HT1080 (cell line): ENCODE results near the gene TRERF1. TPM values are rescaled to one million over a fixed set of nuclear protein-coding genes. Genes with fewer than 3 reads are reported as not detected.
"Not testable (repeated sequence)": the region's sequence is repeated elsewhere in the genome, so short reads cannot be mapped to it uniquely, and the experiment has no call there.

Source experiments
- DNase-seq: peaks from one replicate; pipeline ENCODE4 v3.0.0-alpha.2; 2015; ENCODE audit warnings: low read depth
- total RNA-seq: library from RNA; depleted of rRNA; stranded (reverse); fragments of >200 nt; shearing (Covaris generic); gene quantifications from 2 replicates; pipeline ENCODE4 v1.2.3, GENCODE V29; 2014

The TRERF1 gene
- total RNA-seq, 1 experiment from 2014 or later, result 11.4 TPM

DNA sequence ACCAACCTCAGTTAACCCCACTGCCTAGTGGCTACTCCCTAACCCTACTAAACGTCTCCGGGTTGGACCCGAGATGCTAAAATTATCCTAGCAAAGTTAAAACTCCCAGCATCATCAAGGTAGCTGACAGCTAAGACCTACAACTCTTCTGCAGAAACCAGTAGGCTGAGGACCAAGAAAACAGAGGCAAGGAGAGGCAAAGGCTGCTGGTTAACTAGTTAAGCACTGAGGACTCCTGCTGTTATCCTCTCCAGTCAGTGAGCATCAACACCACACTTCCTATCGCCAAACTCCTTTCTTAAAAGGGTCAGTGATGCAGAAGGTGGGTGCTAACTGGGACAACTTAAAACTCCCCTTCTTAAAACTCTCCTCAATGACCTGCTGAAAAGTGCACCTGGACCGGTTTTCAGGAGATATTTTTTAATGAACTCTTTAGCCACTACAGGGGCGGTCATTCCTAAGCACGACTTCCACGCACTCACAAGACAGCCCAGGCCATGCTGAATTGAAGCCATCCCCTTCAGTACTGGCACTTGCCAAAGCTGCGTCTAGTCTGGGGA lies 1.7 kb downstream of the TRERF1 start:
- DNase-seq, result peak; percentile 12

DNA sequence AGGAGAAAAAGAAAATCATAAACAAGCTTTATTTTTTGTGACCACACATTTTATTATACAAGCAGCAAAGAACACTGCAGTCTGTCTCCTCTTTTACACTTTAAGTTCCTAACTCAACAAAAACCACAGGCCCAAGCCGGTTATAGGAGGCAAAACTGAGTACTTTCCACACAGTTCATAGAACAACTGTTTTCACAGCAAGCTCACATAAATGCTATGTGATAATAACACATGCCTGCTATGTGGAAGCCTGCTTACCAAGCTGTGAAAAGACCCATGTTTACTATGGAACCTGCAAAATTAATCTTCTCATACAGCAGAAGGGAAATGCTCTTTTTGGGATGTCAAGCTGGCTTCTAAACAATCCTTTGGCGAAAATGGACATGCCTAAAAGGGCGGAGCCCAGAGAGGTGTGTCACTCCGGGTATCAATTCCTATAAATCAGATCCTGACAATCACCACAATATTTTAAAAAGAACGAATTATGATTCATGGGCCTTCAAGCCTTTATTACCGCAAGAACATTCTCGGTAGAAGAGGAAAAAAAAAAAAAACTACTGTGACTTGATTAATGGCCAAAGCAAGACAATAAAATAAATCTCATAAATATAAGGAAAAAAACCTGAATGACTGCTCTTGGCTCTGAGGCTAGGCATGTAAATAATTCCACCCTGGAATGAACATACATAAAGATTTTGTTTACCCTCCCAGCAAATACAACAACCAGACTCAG lies 2.6 kb downstream of the TRERF1 start:
- no peak for DNase-seq

DNA sequence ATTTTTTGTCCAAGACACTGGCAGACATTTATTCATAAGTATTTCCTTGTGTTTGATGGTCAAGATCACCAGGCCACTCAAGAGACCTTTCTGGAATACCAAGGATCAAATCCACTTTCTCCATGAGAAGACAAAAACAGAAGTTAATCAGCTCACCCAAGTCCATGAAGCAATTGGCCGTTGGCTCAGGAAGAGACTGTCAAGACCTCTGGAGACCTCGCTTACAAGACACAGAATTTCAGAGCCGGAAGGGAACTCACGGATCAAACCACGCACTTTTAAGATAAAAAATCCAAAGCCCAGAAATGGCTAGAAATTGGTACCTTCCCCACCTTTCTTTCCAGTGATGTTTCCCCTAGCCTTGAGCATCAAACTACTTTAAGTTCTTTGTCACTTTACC lies 3.3 kb downstream of the TRERF1 start:
- no peak for DNase-seq

DNA sequence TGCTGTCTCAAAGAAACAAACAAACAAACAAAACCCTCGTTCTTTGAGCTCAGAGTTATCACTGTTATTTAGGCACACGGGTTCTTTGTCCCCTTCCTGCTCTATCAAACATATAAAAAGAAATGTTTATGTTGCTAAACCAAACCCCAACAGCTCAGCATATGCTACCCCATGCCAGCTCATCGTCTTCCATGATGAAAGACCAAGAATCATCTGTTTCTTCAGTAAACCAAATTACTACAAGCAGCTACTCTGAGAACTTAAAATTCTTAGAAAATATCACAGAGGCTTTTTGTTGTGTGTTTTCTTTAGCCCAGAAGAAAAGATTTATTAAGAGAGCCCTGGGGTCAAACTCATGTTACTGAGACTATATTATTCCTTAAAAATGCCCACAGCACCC lies 4.7 kb downstream of the TRERF1 start:
- DNase-seq, result no peak

DNA sequence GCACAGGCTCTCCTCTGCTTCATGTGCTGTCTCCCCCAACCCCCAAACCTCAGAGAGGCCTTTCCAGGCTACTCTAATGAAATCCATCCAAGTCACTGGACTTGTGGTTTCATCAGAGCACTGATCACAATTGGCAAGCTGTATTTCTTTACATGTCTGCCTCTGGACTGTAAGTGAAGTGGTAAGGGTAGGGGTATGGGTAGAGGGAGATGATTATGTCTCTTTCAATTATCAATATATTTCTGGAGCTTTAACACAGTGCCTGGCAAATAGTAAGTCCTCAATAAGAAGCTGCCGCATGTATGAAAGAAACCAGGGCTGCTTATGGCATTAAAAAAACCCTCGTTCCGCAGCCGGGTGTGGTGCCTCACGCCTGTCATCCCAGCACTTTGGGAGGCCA lies 5.4 kb downstream of the TRERF1 start:
- DNase-seq, result no peak

DNA sequence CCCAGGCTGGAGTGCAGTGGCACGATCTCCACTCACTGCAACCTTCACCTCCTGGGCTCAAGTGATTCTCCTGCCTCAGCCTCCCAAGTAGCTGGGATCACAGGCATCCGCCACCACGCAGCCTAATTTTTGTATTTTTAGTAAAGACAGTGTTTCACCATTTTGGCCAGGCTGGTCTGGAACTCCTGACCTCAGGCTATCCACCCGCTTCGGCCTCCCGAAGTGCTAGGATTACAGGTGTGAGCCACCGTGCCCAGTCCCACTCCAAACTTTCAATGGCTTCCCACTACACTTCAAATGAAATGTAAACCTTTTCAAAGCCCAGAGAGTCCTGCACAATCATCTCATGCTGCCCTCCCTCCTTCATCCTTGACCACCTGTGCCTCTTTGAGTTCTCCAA lies 5.8 kb downstream of the TRERF1 start:
- not testable (repeated sequence) for DNase-seq

DNA sequence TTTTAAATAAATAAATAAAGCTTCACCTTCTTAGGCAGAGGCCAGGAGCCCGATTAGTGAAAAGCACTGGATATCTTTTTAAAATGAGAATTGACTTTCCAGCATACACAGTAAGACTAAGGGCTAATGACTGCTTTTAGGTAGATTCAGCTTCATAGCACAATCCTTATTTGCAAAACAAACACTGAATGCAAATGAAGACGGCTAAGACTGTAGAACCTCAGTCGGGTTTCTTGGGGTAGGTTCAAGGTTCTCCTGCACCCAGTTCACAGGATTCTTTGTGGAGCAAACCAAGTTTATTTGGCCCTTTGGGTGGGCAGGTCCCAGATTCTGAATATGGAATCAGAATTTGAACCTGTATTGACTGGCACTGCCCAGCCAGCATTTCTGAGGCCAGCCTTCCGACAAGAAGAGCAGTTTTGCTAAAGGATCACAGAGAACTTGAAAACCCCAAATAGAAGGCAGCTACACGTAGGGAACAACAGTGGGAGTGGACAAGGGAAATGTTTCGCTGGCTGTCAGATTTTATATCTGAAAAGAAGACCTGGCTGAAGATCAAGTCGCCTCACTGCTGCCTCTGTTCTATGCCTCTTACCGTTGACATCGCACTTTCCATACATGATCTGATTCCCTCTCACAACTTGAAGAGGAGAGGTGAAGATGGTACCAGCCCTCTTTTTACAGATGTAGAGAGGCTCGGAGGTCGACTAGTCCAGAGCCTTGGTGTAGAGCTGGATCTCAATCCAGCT lies 8.2 kb downstream of the TRERF1 start:
- DNase-seq, result no peak

DNA sequence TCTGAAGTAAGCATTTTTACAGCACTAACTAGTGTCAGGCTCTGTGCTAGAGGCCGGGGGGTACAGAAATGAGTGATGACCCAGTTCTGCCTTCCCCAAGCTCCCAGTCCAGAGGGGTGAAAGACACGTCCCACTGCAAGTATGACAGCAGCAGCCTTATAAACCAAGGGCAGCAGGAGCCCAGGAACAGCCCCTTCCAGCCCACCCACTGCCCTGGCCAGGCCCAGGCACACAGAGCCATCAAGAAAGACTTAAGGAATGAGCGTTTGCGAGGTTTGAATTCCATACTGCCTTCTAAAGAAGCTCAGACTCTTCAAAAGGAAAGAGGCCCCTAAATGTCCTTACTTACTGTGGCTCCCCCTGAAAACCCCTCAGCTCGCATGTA lies 10.0 kb downstream of the TRERF1 start:
- DNase-seq, result no peak

DNA sequence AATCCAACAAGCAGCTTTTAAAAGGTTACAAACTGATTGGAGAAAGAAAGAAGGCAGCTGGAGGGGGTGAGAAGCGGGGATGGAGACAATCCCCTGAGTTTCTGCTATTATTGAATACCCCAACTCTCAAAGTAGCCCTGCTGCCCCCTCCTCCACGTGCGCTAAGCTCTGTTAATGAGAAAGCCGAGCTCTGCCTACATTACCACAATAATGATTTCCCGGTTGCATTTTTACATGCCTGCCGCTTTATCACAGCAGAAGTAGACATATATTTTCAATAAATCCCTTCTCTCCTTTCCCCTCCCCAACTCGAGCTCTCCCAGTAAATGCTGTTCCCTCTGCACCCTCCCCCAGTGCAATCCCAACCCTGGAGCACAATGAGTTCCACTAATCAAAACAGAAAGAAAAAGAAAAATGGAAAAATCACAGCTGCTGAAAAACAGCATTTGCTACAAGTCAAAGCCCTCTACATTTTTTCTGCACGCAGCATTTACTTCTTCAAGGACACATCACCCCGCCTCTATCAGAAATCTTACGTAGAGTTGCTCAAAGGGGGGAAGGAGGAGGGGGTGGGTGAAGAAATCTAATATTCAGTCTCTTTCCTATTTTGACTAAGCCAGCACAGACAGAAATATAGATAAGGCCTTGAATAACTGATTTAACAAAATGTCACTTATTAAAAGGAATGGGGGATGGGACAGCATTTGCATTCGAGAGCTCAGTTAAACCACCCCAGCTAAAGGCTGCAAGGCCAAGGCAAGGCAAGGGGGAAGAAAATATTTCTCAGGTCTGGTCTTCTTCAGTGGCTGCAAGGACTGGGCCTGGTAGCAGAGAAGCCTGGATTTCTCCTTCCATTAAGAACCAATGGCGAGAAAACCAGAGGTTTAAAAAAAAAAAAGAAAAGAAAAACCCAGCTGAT lies 10.7 kb downstream of the TRERF1 start:
- DNase-seq, result no peak

DNA sequence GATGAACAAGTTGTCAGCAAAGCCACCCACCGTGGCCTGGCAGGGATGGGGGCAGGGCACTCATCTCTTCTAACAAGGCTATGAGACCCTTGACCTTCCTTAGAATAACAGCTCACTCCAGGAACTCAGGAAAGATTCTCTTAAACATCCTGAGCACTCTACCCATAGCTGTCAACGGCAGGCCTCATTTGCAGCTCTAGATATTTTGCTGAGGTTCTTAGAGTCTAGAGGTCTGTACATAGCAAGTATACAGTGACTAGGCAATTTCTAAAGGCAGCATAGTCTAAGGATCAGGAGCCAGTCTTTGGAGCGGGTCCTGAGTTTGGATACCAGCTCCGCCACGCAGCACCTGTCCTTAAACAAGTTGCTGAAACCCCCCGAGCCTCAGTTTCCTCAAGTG lies 11.7 kb downstream of the TRERF1 start:
- DNase-seq, result no peak

DNA sequence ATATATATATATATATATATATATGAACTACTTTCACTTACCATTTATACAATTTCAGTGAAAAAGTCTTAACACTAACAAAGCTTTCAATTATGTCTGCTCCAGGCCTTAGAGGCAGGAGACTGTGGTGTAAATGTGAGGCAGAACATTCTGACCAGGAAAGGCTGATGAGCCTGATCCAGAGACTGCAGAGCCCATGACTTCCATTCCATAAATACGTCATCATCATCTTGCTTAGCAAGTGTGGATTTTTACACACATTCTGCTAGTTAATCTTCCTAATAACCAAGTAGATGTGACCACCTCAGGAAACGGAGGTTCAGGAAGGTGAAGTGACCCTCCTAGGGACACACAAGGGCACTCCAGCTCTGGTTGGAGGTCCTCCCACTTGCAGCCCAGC lies 14.9 kb downstream of the TRERF1 start:
- DNase-seq, result no peak

DNA sequence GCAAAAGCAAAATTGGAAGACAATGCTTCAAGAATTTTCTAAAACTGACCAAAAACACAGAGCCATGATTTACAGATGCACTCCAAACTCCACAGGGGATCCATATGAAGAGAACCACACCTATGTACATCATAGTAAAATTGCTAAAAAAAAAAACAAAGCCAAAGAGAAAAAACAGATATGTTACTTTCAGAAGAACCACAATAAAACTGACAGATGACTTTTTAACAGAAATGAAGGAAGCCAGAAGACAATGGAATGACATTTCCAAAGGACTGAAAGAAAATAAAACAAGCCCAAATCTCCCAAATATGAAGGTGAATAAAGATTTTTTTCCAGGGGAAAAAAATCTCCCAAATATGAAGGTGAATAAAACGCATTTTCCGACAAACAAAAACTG lies 17.5 kb downstream of the TRERF1 start:
- DNase-seq, result no peak

DNA sequence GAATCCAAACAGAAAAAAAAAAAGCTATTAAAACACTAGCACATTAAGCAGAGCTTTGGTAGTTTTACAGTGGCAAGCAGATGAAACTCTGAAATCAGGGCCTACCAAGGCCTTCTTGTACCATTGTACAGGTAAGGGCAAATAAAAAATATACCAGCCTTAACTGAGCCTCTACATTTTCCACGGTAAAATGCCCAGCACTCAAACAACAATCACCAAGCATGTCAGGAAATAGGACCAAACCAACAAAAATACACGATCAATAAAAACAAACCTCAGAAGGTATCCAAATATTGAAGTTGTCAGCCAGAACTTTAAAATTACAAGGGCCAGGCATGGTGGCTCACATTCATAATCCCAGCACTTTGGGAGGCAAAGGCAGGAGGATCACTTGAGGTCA lies 18.3 kb downstream of the TRERF1 start:
- DNase-seq, result no peak

DNA sequence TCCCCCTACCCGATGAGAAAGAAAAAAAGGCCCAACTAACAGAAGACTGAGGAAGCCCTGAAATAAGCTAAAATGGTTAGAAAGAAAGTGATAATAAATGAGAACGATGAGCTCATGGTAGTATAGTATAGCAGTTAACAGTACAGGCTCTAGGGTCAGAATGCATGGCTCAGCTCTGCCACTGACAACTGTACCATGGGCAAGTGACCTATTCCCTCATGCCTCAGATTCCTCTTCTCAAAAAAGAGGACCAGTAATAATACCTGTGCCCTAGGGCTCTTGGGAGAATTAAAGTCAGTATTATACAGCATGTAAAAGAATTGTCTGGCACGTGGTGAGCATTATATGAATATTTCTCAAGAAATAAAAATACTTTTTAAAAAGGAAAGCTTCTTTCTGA lies 19.8 kb downstream of the TRERF1 start:
- DNase-seq, result no peak

DNA sequence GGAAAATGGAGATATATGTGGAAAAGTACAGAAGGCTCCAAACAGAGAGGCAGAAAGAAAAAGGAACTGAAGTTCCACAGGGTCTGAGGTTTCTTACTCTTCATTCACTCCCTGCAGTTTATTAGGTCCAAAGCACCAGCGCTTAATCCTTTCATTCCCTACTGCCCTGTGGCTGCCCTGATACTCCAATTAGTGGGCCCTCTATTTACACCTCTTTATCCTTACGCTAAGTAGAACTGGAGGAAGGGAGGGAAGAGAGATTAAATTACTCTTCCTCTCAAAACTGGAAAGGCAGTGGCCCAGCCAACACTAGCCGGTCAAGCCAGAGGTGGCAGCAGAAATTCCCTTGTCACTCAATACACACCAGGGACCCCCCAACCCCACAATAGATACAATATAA lies 20.4 kb downstream of the TRERF1 start:
- no peak for DNase-seq

DNA sequence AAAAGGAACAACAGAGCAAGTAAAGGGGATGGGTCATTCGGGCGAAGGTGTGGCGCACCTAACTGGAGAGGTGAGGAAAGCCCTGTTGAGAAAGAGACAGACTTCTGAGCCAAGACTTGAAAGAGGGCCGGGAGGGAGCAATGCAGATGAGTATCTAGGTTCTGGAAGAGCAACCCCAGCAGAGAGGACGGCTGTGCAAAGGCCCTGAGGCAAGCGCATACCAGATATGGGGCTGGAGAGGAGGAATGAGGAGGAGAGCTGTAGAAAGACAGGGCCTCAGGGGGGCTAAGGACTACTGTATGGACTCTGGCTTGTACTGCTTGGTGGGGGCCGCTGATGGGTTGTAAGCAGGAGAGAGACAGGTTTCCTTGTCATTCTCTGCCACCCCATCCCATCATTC lies 21.9 kb downstream of the TRERF1 start:
- no peak for DNase-seq

DNA sequence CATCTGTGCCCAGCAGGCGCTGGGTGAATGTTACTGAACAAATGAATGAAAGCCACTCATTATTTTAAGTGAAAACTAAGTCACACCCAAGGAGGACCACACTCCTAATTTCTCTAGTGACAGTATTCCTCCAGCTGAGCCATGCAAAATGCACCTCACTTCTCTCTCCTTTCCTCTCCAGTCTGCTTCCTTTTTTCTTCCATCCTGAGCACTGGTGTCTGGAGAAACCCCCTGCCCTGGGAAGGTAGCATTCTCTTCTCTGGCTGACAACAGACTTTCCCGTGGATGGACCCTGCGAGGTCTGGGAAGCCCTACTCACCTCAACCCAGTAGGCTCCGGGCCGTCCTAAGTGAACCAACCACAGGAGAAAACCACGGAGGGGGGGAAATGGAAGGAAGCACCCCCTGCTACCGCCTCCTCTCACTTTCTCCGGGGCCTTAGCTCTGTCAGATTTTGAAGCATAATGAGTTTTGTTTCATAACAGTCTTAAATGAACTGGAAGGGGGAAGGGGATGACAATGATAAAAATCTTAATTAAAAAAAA lies 22.6 kb downstream of the TRERF1 start:
- no peak for DNase-seq

DNA sequence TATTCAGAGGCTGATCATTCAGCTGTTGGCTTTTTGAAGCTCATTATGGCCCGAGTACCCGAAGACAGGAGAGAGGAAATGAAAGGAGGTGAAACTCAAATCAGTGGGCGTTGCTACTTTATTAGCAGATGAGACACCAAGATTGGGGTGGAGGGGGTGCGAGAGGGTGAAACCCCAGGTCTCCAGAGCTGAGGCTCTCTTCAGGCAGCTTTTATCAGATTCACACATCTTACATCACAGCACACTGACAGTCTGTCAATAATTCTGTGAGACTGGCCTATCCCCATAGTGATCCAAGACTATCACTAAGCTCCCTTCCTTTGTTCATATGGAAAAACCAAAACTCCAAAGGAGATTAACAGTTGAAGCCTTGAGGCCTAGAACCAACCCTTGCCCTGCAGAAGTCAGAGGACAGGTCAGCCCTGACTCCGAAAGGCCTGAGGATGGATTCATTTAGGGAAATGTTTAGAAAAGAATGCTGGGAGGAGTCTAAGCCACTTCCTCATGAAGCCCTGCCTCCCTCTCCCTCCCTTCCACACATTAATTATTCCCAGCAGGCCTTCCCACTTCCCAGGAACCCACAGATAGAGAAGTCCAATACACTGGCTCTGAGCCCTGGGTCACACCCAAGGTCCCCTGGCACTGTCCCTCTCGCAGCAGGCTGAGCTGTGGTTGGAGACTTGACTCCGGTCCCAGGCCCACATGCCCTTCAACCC lies 23.2 kb downstream of the TRERF1 start:
- DNase-seq, result no peak

DNA sequence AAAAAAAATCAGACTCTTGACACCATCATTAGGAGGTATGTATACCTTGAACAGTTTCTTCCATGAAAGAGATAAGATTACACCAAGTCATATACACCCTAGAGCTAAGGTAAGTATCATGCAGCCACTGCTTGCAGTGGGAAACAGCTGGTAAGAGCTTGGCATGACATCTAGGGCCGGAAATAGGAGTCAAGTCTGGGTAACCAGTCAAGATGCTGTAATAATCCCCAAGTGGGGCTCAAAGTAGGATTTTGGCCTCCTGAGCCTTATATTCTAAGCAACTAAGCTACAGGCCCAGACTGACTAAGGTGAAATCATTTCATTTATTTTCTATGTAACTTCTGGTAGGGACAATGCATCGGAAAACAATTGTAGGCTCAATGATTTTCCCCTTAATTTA lies 23.9 kb downstream of the TRERF1 start:
- no peak for DNase-seq

DNA sequence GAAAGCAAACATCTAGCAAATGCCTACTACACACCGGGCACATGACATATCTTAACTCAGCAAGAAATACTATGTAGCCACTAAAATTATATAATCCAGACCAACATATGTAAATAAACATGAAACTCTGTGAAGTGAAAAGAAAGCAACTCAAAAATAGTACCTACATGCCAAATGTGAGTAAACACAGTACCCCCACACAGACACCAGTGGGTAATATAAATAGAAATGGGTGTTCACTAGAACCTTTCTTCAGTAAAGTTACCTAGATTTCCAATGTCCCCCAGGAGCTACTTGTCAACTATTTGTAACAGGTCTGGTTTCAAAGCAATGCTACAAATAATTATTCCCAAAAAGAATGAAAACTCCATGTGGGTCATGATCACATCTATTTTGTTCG lies 25.5 kb downstream of the TRERF1 start:
- no peak for DNase-seq
